Limb (tissue), 2 donors: ENCODE results near the gene USP43.
"Not testable (repeated sequence)": the region's sequence is repeated elsewhere in the genome, so short reads cannot be mapped to it uniquely, and the experiment has no call there.

Experiments
- DNase-seq, 2 donors: peaks; one replicate each; pipeline ENCODE4 v3.0.0-alpha.2; 2016; ENCODE audit errors: extremely low spot score in 2 of 2

Gene USP43

DNA sequence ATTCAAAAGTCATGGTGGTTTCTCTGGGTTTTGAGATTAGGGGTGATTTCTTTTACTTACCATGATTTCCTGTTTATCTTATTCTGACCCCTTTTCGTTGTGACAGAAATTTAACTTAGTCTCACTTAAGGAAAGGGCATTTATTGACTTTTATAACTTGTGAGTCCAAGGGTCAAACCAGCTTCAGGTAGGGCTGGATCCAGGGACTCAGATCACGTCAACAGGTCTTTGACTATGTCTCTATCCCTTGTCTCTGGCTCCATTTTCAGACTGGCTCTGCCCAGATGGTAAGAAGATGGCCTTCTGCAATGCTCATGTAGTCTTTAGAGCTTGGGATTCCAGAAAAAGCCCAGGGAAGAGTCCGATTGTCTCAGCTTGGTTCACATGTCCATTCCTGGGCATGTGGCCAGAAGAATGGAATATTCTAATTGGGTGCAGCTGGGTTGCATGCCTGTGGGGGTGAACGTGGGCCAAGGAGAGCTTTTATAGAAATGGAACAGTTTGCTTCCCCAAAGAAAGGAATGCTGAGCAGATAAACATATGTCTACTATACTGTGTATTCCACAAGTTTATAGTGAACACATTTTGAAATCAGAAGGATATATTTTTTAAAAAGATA is 13.4 kb downstream of the USP43 start:
- DNase-seq = peak; percentile 38 to 42

DNA sequence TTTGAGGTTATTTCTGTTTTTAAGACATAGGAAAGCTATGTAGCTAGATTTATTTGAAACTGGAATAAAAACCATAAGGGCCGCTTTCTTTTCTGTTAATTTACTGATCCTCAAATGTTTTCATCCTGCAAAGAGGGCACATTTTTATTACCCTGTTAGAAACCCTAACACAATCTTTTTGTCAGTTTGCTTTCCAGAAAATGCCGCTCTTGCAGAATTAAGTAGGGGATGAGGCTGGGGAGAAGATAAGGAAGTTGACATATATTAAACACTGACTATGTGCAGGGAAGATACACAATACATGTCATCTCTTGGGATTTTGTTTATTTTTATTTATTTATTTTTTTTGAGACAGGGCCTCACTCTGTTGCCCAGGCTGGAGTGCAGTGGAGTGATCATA is 15.7 kb downstream of the USP43 start:
- no peak for DNase-seq

DNA sequence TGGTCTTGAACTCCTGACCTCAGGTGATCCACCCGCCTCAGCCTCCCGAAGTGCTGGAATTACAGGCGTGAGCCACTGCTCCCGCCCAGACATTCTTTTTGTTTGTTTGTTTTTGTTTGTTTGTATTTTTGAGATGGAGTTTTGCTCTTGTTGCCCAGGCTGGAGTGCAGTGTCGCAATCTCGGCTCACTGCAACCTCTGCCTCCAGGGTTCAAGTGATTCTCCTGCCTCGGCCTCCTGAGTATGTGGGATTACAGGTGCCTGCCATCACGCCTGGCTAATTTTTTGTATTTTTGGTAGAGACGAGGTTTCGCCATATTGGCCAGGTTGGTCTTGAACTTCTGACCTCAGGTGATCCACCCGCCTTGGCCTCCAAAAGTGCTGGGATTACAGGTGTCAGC is 18.2 kb downstream of the USP43 start:
- DNase-seq = not testable (repeated sequence)

DNA sequence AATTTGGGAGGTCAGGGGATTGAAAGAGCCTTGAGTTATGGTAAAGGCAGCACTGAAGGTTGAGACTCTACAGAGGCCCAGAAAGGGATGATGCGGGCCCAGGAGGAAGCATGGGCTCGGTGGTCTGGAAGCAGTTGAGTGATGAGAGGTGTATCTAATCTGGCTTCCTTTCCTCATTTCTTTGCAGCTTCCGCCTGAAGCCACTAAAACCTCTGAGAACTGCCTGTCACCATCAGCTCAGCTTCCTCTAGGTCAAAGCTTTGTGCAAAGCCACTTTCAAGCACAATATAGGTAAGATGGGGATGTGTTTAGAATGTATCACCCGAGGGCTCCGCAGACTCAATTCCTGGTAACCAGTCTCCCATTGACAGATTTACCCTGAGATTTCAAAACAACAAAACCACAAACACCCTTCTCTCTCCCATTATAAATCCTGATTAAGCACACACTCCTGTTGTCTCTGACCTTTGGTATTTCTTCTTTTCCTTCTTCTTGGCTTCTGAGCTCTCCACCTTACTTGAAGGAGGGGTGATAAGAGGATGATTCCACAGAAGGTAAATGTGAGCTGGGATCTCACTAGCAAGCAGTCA is 21.2 kb downstream of the USP43 start:
- DNase-seq = no peak

DNA sequence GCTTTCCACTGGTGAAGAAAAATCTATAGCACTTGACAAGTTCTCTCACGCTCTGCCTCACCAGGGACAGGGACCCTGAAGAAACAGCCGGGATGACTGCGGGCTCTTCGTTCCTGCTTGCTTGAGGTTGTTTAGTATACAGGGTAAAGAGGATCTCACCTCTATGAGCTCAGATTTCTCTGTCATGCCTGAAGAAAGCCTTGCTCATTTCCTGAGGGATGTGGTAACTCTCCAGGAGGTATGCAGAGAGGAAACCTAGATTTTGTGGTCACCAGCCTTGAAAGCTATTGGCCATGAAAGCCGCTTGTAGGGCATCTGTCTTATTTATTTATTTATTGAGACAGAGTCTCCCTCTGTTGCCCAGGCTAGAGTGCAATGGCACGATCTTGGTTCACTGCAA is 23.2 kb downstream of the USP43 start:
- DNase-seq = no peak

DNA sequence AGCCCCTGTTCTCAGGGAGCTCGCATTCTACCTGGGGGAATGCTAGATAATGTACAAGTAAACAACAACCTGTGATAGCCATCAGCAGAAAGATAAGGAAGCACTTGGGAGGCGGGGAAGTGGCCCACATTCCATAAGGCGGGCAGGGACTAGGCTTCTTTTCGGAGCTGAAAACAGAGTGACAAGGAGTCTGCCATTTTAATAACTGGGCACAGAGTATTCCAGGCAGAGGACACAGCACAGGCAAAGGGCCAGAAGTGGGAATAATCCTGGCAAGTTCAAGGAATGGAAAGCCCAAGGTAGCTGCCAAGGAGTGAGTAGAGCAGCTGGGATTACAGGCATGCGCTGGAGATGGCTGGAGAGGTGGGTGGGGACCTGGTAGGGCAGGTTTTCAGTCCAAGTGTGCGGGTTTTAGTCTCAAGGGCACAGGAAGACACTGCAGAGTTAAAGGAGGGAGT is 24.3 kb downstream of the USP43 start:
- no peak for DNase-seq

DNA sequence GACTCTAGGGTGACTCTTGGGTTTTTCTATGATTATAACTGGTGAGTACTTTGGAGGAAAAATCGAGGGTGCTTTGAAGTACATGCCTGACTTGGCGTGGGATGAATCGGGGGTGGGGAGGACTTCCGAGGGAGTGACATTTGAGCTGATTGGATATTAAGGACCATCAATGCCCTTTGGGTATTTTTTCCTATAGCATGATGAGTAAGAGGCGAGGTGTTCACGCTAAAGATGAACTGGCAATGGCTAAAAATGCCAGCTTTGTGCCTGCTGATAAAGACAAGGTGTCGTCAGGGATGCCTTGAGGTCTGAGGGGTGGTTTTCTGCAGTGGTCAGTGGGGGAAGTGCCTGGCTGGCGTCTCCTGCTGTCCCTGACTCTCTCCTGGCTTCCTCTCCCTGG is 25.3 kb downstream of the USP43 start:
- DNase-seq = no peak

DNA sequence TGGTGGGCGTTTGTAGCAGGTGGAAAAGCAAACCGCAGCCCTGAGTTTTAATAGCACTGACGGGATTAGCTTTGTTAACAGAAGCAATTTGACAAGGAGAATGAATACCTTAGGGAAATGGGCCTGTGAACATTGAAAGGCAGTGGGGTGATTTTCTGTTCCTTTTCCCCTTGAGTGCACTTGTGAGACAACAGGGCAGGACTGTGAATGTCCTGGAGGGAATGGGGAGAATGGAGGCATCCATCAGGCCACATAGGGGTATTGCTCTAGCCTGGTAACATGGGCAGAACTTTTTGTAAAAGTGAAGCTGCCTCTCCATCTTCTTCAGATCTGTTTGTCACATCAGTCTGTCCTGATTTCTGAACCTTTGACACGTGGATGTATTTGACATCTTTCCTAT is 26.2 kb downstream of the USP43 start:
- DNase-seq = no peak

DNA sequence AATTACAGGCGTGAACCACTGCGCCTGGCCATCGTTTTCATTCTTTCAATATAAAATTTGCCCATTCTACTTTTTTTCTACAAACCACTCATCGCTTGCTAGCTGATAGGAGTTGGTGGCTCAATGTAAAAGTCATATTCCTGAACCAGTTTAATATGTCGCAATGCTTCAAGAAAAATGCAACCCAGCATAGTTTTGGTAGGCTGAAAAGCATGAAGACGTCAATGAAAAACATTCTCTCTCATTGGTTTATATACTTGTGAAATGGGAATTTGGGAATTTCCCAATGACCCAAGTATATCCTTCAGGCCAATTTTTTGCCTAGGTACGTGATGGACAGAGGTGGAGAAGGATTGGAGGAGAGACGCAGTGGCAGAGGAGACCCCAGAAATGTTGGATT is 26.9 kb downstream of the USP43 start:
- no peak for DNase-seq

DNA sequence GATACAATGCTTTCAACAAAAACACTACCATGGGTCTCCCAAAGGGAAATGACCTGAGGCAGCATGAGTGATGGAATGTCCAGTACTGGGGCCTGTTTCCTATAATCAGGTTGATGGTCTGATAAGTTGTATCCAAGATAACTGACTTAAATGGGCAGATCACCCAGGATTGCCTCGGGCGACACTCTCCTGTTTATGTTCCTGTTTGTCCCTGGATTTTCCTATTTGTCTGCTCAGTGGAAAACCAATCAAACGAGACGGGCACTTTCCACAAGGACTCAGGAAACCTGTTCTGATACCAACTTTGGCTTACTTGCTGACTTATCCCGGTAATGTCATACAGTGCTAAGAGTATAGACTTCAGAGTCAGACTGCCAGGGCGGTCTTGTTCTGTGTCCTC is 27.4 kb downstream of the USP43 start:
- DNase-seq = no peak

DNA sequence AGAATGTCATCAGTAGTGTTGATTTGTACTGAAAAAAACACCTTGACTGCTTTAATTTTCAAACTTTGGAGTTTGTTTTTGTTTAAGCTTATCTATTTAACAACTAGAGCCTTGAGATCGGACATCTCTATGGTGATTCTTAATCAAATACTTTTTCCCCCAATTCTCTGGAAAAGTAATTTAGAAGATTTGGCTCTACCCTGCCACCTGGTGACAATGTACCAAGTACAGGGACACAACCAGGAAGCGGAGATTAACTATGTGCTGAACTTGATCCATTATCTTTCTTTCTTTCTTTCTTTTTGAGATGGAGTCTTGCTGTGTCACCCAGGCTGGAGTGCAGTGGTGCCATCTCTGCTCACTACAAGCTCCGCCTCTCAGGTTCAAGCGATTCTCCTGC is 30.8 kb downstream of the USP43 start:
- no peak for DNase-seq

DNA sequence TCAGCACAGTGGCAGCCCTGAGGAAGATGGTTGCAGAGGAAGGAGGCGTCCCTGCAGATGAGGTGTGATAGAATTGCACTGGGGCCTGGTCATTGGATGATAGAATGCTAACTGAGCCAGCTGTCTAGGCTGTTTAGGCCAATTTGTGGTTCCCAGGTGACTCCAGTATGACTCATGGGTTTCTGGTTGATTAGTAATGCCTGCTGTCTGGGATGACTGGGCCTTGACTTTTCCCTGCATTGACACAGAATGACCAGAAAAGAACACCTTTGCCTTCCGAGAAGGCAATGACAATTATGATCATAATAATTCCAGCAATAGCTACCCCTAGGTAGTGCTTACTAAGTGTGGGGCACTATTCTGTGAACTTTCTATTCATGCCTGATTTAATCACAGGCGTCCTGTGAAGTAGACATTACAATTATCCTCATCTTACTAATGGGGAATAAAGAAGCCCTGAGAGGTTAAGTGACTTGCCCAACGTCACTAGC is 31.5 kb downstream of the USP43 start:
- DNase-seq = no peak

DNA sequence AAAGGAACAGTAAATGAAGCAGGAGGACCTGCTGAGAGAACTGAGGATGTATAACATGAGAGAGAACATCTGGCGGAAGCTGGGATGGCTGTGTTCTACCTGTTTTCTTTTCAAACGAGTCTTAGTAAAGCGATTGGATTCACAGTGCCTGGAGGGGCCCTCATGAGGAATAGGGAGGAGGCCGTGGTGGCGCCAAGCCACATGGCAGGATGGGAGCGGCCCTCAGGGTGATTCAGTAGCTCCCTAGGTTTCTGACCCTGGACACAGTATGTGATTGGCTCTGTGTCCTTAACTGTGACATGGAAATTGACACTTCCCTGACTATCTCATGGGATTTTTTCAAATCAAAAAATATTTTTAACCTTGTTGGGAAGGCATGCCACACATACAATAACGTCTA is 32.1 kb downstream of the USP43 start:
- no peak for DNase-seq

DNA sequence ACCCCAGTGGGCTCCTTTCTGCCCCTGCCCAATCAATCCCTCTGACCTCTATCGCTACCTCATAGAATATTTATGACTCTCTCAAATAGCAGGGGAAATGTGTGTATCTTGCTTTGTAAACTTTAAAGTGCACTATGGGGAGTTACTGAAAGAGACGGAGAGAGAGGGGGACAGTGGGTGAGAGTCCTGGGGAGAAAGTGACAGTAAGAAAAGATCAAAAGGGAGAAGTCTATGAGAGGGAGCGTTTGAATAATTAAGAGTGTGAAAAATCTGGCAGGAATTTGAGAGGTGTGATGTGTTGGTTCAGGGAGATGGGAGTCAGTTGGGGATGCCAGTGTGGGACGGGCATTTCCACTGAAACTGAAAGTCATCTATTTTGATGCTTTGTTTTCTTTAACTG is 32.6 kb downstream of the USP43 start:
- DNase-seq = no peak

DNA sequence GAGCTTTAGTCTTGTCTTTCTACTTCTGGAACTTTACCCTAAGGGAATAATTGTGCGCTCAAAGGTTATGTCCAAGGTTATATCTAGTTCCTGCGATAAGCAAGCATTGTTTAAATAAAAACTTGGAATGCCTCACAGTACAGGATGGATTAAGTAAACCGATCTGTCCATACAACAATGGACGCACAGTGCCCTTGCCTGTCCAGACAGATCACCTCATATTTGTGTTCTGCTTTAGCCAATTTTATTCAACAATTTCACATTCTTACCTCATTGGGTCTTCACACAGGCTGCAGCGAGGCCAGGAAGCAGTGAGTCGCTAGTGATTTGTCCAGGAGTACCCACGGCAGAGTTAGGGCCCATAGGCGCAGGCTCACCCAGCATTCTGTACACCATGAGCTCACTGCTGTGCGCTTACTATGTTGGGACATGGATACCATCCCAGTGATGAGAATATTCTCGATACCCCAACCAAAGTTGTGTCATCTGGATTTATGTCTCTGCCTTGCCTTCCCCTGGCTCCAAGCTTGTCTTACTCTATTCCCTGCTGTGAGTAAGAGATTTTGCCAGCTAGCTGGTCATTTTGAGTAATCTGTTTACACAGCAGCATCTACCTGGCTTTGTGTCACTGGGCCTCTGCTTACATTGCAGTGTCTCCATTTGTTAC is 39.8 kb downstream of the USP43 start:
- no peak for DNase-seq

DNA sequence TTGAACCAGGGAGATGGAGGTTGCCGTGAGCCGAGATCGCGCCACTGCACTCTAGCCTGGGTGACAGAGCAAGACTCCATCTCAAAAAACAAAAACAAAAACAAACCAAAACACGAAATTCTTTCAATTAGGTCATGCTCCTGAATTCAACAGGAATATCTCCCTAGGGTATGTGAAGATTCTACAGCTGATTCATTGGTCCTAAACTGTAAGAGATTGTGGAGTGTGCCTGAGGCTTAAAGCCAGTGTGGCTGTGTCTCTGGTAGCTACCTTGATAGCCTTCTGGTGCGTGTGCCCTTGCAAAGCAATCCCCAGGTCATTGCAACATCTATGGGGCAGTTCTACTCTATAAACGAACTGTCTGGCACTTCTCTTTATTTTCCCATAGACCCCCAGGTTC is 48.4 kb downstream of the USP43 start:
- DNase-seq = no peak

DNA sequence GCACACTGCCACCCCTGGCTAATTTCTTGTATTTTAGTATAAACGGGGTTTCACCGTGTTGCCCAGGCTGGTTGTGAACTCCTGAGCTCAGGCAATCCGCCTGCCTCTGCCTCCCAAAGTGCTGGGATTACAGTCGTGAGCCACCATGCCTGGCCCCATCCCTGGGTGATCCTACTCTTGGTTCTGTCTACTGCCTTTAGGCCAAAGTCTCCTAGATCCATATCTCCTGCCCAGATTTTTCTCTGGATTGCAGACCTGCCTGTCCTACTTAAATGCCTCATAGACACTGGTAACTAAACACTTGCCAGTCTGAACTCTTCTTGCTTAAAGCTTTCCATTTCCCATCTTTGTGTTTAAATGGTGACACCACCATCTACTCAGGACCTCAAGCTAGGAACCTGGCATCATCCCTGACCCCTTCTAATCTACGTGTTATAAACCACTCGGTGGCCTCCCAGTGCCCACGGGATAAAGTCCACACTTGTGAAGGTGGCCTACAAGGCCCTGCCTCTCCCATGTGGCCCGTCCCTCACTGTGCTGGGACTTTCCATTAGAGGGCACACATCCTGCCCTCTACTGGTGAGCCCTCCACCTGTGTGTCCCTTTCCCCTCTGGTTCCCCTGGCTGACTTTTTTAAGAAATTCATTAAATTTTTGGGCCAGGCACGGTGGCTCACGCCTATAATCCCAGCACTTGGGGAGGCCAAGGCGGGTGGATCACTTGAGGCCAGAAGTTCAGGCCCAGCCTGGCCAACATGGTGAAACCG is 51.1 kb downstream of the USP43 start:
- no peak for DNase-seq

DNA sequence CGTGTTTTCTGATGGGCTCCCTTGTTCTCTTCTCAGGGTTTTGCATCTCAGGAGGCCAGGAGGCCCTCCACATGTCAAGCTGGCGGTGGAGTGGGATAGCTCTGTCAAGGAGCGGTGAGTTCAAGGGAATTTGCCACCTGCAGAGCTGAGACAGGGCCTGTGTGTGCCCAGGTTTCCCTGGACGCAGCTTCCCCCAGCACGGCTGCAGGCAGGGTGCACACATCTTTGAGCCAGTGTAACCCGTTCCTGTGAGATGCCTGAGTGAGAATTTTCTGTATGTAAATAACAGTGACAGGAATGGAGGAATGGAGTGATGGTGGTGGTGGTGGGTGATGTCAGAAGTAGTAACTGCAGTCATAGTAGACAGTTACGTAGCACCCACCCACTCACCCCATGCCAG is 54.8 kb downstream of the USP43 start:
- DNase-seq = no peak

DNA sequence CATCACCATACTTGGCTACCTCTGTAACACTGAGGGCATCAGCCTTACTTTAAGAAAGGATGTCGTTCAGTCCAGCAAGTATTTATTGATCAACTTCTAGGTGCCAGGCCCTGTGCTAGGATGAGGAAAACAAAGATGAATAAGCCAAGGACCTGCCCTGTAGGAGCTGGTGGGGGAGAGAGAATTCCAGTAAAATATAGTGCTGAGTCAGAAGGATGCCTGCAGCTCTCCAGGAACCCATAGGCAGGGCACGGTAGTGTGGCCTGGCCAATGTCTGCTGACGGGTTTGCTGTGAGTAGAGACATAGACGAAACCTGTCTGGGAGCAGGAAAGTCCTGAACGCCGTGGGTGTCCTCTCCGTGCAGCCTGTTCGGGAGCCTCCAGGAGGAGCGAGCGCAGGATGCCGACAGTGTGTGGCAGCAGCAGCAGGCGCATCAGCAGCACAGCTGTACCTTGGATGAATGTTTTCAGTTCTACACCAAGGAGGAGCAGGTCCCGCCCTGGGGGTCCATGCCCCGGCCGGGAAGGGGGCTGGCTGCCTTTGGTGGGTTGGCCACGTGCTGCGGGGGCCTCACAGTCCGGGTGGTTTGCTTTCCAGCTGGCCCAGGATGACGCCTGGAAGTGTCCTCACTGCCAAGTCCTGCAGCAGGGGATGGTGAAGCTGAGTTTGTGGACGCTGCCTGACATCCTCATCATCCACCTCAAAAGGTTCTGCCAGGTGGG is 55.6 kb downstream of the USP43 start:
- DNase-seq = no peak

DNA sequence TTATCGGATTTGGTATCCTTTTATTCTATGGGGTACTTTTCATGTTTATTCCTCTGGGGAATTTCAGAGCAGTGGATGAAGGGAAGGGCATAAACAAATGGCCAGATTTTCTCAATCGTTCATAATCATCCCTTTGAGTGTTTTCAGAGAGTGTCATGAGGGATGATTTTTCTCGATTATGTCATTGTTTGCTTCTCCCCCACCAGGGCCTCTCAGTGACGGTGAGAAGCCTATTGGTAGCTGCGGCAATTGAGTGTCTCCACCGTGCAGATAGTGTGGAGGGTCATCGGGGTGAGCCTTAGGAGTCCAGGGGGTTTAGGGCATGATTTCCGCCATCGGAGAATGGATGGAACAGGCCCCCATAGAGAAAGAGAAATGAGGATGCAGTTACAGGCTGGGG is 57.2 kb downstream of the USP43 start:
- DNase-seq = no peak

DNA sequence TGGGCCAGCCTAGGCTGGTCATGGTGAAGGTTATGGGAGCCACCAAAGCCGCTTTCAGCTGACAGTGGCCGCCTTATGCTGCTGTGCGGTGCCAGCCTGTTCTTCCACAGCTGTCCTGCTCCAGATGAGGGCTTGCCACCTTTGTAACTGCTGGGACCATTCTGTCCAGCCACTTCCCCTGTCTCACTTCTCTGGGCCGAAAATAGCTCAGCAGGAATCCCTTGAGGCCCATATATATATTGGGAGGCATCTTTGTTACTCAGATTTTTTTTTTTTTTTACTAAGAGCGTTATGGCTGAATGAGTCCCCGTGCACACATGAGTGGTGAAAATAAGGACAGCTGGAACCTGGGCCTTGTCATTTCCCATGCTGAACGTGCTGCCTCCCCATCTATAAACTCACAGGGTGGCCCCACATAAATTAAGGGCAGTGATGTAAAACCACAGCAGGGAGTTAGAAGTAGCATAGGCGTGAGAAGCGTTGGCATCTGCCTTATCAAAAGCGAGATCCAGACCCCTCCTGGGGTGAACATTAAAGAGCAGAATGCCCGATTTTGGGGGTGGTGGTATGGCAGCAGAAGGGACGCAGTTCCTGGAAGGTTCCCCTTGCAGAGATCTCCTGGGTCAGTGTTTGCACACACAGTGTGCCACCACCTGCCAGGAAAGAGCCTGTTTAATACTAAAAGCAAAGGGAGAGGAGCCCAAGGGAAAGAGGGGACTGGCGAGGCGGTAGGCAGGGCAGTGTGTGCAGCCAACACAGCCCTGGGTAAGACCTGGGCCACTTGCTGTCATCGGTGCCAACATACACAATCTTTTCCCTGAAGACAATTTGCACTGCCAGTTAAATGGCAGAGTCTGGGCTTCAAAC is 57.8 kb downstream of the USP43 start:
- DNase-seq = no peak
